SJCRH30 (cell line): Measurements from ENCODE around the gene PLXDC2. TPM values are rescaled to one million over a fixed set of nuclear protein-coding genes. Genes with fewer than 3 reads are reported as not detected.

Experiments
- DNase-seq, 2 experiments: peaks; one replicate each; pipeline ENCODE4 v3.0.0-alpha.2; 2015 to 2020
- H3K27ac ChIP-seq: fragments of 250-450 bp; sonication (Bioruptor Pico); 2 replicates; pipeline ENCODE4 v1.5.1; 2020; ENCODE audit warnings: mild to moderate bottlenecking, moderate library complexity
- H3K27me3 ChIP-seq: fragments of 250-450 bp; sonication (Bioruptor Pico); 2 replicates; pipeline ENCODE4 v1.5.1; 2020; ENCODE audit warnings: mild to moderate bottlenecking, moderate library complexity
- H3K36me3 ChIP-seq: fragments of 250-450 bp; sonication (Bioruptor Pico); 2 replicates; pipeline ENCODE4 v1.5.1; 2020; ENCODE audit warnings: mild to moderate bottlenecking, moderate library complexity
- H3K4me1 ChIP-seq: fragments of 250-450 bp; sonication (Bioruptor Pico); 2 replicates; pipeline ENCODE4 v1.5.1; 2020; ENCODE audit warnings: mild to moderate bottlenecking, moderate library complexity
- H3K4me3 ChIP-seq: fragments of 250-450 bp; sonication (Bioruptor Pico); 2 replicates; pipeline ENCODE4 v1.5.1; 2020; ENCODE audit warnings: mild to moderate bottlenecking, moderate library complexity
- H3K9me3 ChIP-seq: fragments of 250-450 bp; sonication (Bioruptor Pico); replicated peaks from 2 replicates; pipeline ENCODE4 v1.5.1; 2020; ENCODE audit warnings: mild to moderate bottlenecking, moderate library complexity
- total RNA-seq: library from RNA; depleted of rRNA; stranded (reverse); fragments of >200 nt; shearing (Covaris generic); gene quantifications from 2 replicates; pipeline ENCODE4 v1.2.3, GENCODE V29; 2014

Gene PLXDC2
- total RNA-seq, 1 experiment from 2014 or later = 11.4 TPM

DNA sequence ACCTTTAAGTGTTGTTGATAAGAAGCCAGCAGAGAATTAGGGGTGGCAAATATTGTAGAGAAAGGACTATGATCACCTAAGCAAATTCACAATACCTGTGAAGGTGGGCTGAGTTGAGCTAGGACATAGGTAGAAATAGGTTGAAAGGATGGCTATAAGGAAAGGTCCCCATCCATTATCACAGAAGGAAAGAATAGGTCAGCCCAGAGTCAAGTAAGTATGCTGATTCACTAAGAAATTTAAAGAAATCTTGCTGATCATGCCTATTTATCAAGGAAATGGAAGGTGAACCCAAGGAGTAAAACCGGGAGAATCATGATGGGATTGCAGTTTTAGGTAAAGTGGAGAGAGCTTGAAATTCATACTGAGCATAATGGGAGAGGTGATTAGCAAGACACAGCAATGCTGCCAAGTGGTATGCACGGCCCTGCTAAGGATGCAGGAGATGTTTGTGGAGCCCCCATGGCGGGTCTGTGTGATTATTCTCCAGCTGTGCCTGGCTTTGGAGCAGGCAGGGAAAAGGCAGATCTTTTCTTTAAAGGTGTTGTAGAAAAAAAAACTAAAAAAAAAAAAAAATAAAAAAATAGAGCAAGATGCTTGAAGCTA, 399.4 kb downstream of the PLXDC2 start:
- Histone ChIP-seq H3K27me3 (no peaks in the 10 kb centered on the region), H3K36me3 (no peaks in the 10 kb centered on the region), H3K27ac (no peak overlapping the region), H3K9me3 (no peaks in the 10 kb centered on the region), H3K4me3 (no peak overlapping the region), H3K4me1 (no peaks in the 10 kb centered on the region)
- DNase-seq = no peak

DNA sequence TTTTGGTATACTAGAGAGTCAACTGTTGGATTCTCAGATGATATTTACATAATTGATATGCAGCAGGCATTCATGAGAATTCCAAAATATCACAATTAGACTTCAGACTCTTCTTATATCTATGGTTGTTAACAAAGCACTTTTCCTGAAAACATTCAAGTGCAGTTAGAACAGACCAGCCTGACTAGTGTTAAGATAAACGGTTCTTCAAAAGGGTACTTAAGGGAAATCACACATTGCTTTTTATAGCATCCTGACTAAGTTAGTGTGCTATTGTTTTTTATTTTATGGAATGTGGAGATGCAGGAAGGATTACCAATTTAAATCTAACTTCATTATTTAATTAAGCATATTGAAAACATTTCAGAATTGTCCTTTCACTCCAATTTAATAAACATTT, 405.1 kb downstream of the PLXDC2 start:
- H3K36me3 ChIP-seq = no peaks in the 10 kb centered on the region
- DNase-seq = no peak
- H3K4me1 ChIP-seq = no peaks in the 10 kb centered on the region
- no peaks in the 10 kb centered on the region for H3K9me3 ChIP-seq
- H3K27ac ChIP-seq = no peak overlapping the region
- H3K27me3 ChIP-seq = no peaks in the 10 kb centered on the region
- H3K4me3 ChIP-seq = no peak overlapping the region

DNA sequence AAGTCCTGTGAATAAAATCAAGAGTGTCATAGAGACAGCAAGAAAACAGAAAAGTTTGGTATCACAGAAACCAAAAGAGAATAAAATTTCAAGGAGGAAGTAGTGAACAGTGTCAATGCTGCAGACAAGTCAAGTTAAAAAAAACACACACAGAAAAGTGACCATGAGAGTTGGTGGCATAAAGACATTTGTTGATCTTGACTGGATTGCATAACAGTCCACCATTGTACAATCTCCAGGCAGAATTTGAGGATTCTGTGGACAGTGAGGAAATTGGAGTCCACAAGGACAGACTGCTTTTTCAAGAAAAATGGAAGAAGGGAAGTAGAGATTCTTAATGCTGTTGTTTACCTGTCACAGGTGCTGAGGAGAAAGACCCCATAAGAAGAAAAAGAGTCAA, 412.5 kb downstream of the PLXDC2 start:
- Histone ChIP-seq H3K36me3 (no peaks in the 10 kb centered on the region), H3K4me3 (no peak overlapping the region), H3K9me3 (no peaks in the 10 kb centered on the region), H3K27me3 (no peaks in the 10 kb centered on the region), H3K27ac (no peak overlapping the region), H3K4me1 (peaks cover 3% of the 10 kb centered on the region; the same call in 1 of the 2 replicates)
- DNase-seq = no peak

- no peaks in the 10 kb centered on the region for H3K9me3 ChIP-seq
- H3K4me3 ChIP-seq = no peak overlapping the region
- no peak for DNase-seq
These were observed 416.0 kb downstream of the PLXDC2 start for GRCh38 chr10:20232079-20232705.

GRCh38 chr10:20233423-20233822, 417.2 kb downstream of the PLXDC2 start:
- H3K4me1 ChIP-seq = peaks cover 3% of the 10 kb centered on the region; the same call in 1 of the 2 replicates

More at GRCh38 chr10:20232079-20232705, 416.0 kb downstream of the PLXDC2 start:
- peaks cover 3% of the 10 kb centered on the region; the same call in 1 of the 2 replicates for H3K4me1 ChIP-seq
- H3K36me3 ChIP-seq = no peaks in the 10 kb centered on the region
- H3K27ac ChIP-seq = no peak overlapping the region
- no peaks in the 10 kb centered on the region for H3K27me3 ChIP-seq

GRCh38 chr10:20234579-20234978, 418.3 kb downstream of the PLXDC2 start:
- Histone ChIP-seq H3K9me3 (no peaks in the 10 kb centered on the region), H3K36me3 (no peaks in the 10 kb centered on the region), H3K4me3 (no peak overlapping the region), H3K27ac (no peak overlapping the region), H3K27me3 (no peaks in the 10 kb centered on the region), H3K4me1 (peaks cover 2% of the 10 kb centered on the region; the same call in 1 of the 2 replicates)
- DNase-seq = no peak

More at GRCh38 chr10:20233423-20233822, 417.2 kb downstream of the PLXDC2 start:
- Histone ChIP-seq H3K9me3 (no peaks in the 10 kb centered on the region), H3K27me3 (no peaks in the 10 kb centered on the region), H3K4me3 (no peak overlapping the region), H3K27ac (no peak overlapping the region), H3K36me3 (no peaks in the 10 kb centered on the region)
- DNase-seq = no peak

GRCh38 chr10:20237091-20237570, 420.9 kb downstream of the PLXDC2 start:
- no peak overlapping the region for H3K27ac ChIP-seq
- no peaks in the 10 kb centered on the region for H3K36me3 ChIP-seq
- no peak for DNase-seq
- H3K27me3 ChIP-seq = no peaks in the 10 kb centered on the region
- no peak overlapping the region for H3K4me3 ChIP-seq
- no peaks in the 10 kb centered on the region for H3K4me1 ChIP-seq
- no peaks in the 10 kb centered on the region for H3K9me3 ChIP-seq

GRCh38 chr10:20237586-20237985, 421.4 kb downstream of the PLXDC2 start:
- no peak overlapping the region for H3K4me3 ChIP-seq
- H3K4me1 ChIP-seq = no peaks in the 10 kb centered on the region
- H3K27me3 ChIP-seq = no peaks in the 10 kb centered on the region
- no peak for DNase-seq
- H3K27ac ChIP-seq = no peak overlapping the region
- no peaks in the 10 kb centered on the region for H3K36me3 ChIP-seq
- H3K9me3 ChIP-seq = no peaks in the 10 kb centered on the region

DNA sequence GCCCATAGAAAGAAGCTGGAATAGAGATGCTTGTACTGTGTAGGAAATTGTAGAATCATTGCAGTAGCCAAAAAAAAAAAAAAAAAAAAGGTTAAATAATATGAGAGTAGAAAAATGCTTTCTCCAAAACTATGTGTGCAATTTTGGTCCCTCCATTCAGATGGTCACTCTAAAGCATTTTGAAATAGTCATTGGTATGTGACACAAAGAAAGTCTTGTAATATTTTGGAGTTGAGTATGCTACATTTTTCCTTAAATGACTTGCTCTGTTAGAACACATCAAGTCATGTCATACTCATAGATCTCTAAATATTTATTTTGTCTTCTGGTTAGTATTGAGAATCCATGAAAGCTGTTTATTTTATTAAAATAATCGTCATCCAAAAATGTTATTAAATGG, 424.4 kb downstream of the PLXDC2 start:
- Histone ChIP-seq H3K9me3 (no peaks in the 10 kb centered on the region), H3K27me3 (no peaks in the 10 kb centered on the region)
- DNase-seq = no peak

DNA sequence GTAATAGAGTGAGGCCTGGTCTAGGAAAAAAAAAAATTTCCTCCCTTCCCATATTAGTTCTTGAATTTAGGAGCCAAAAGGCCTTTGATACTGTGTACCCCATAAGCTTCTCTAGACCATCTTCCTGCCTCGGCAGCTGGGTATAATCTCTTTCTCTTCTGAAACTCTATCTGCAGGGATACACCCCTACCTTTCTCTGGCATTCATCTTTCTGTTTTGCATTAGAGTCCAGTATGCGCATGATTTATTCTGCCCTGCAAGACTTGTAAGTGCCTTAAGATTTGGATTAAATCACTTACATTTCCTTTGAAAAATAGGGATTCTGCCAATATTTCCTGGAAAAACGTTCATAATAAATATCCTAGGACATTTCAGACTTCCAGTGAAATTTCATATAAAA, 431.2 kb downstream of the PLXDC2 start:
- Histone ChIP-seq H3K4me1 (no peaks in the 10 kb centered on the region), H3K4me3 (no peak overlapping the region)

More for the DNA sequence above, 424.4 kb downstream of the PLXDC2 start:
- no peaks in the 10 kb centered on the region for H3K4me1 ChIP-seq
- no peak overlapping the region for H3K4me3 ChIP-seq
- H3K36me3 ChIP-seq = no peaks in the 10 kb centered on the region
- H3K27ac ChIP-seq = no peak overlapping the region

GRCh38 chr10:20247891-20248708, 431.9 kb downstream of the PLXDC2 start:
- Histone ChIP-seq H3K4me3 (no peak overlapping the region), H3K4me1 (no peaks in the 10 kb centered on the region), H3K27ac (no peak overlapping the region), H3K27me3 (no peaks in the 10 kb centered on the region), H3K9me3 (no peaks in the 10 kb centered on the region), H3K36me3 (peaks cover 4% of the 10 kb centered on the region; the same call in 1 of the 2 replicates)
- no peak for DNase-seq

More for the DNA sequence above, 431.2 kb downstream of the PLXDC2 start:
- Histone ChIP-seq H3K36me3 (peaks cover 4% of the 10 kb centered on the region; the same call in 1 of the 2 replicates), H3K27me3 (no peaks in the 10 kb centered on the region), H3K27ac (no peak overlapping the region), H3K9me3 (no peaks in the 10 kb centered on the region)
- no peak for DNase-seq

- Histone ChIP-seq H3K27me3 (no peaks in the 10 kb centered on the region), H3K4me3 (no peak overlapping the region), H3K4me1 (no peaks in the 10 kb centered on the region), H3K27ac (no peak overlapping the region), H3K36me3 (peaks cover 4% of the 10 kb centered on the region; the same call in 1 of the 2 replicates), H3K9me3 (no peaks in the 10 kb centered on the region)
- DNase-seq = no peak
These were observed 437.8 kb downstream of the PLXDC2 start for GRCh38 chr10:20254078-20254477.

- H3K9me3 ChIP-seq = no peaks in the 10 kb centered on the region
- H3K36me3 ChIP-seq = peaks cover 4% of the 10 kb centered on the region; the same call in 1 of the 2 replicates
- no peak overlapping the region for H3K4me3 ChIP-seq
- H3K27me3 ChIP-seq = no peaks in the 10 kb centered on the region
- no peak for DNase-seq
- H3K4me1 ChIP-seq = no peaks in the 10 kb centered on the region
- H3K27ac ChIP-seq = no peak overlapping the region
These were observed 438.3 kb downstream of the PLXDC2 start for GRCh38 chr10:20254497-20254896.

- DNase-seq = no peak
- no peak overlapping the region for H3K27ac ChIP-seq
- H3K4me1 ChIP-seq = no peaks in the 10 kb centered on the region
- H3K36me3 ChIP-seq = no peaks in the 10 kb centered on the region
- no peak overlapping the region for H3K4me3 ChIP-seq
- no peaks in the 10 kb centered on the region for H3K27me3 ChIP-seq
- no peaks in the 10 kb centered on the region for H3K9me3 ChIP-seq
These were observed 440.7 kb downstream of the PLXDC2 start for GRCh38 chr10:20256969-20257368.

- Histone ChIP-seq H3K27ac (no peak overlapping the region), H3K4me3 (no peak overlapping the region), H3K4me1 (no peaks in the 10 kb centered on the region), H3K36me3 (no peaks in the 10 kb centered on the region), H3K27me3 (no peaks in the 10 kb centered on the region), H3K9me3 (no peaks in the 10 kb centered on the region)
- DNase-seq = no peak
These were observed 441.2 kb downstream of the PLXDC2 start for GRCh38 chr10:20257422-20257821.
